SK-N-SH treated with all-trans-retinoic acid at 6 μM for 48 hours (cell line): Measurements from ENCODE around the gene OR5L1.

Source experiments
- ATAC-seq: fragments of 200-7000 bp; cut with Tn5 transposase; 3 replicates; pipeline ENCODE4 v1.9.1; 2020; ENCODE audit warnings: mild to moderate bottlenecking, moderate library complexity
- ARNTL ChIP-seq: fragments of 450-650 bp; formaldehyde crosslinking; IDR thresholded peaks from 2 replicates; pipeline ENCODE4 v1.5.0; 2020; ENCODE audit warnings: low read depth, mild to moderate bottlenecking, moderate library complexity, borderline replicate concordance
- CSDC2 ChIP-seq: fragments of 250-450 bp; sonication (Bioruptor Pico); IDR thresholded peaks from 2 replicates; pipeline ENCODE4 v1.5.0; 2020; ENCODE audit warnings: mild to moderate bottlenecking, moderate library complexity
- ESRRG ChIP-seq: fragments of 250-450 bp; sonication (Bioruptor Pico); IDR thresholded peaks from 2 replicates; pipeline ENCODE4 v1.6.1; 2021; ENCODE audit warnings: mild to moderate bottlenecking
- GLIS3 ChIP-seq: fragments of 250-450 bp; sonication (Bioruptor Pico); IDR thresholded peaks from 2 replicates; pipeline ENCODE4 v1.5.0; 2020; ENCODE audit warnings: mild to moderate bottlenecking, moderate library complexity
- ISL1 ChIP-seq: fragments of 250-450 bp; sonication (Bioruptor Pico); IDR thresholded peaks from 2 replicates; pipeline ENCODE4 v2.1.2; 2022; ENCODE audit warnings: mild to moderate bottlenecking, moderate library complexity
- OSR1 ChIP-seq: fragments of 250-450 bp; sonication (Bioruptor Pico); IDR thresholded peaks from 2 replicates; pipeline ENCODE4 v1.8.0; 2022; ENCODE audit warnings: moderate library complexity, mild to moderate bottlenecking, inconsistent platforms
- RARB ChIP-seq: fragments of 250-450 bp; sonication (Bioruptor Pico); IDR thresholded peaks from 2 replicates; pipeline ENCODE4 v1.8.0; 2021; ENCODE audit warnings: mild to moderate bottlenecking, moderate library complexity
- SNAI2 ChIP-seq: fragments of 250-450 bp; sonication (Bioruptor Pico); IDR thresholded peaks from 2 replicates; pipeline ENCODE4 v1.5.0; 2020; ENCODE audit warnings: mild to moderate bottlenecking, moderate library complexity
- TCF4 ChIP-seq: fragments of 250-450 bp; sonication (Bioruptor Pico); IDR thresholded peaks from 2 replicates; pipeline ENCODE4 v1.8.0; 2021; ENCODE audit warnings: mild to moderate bottlenecking, moderate library complexity, borderline replicate concordance
- TOX ChIP-seq: fragments of 250-450 bp; sonication (Bioruptor Pico); IDR thresholded peaks from 2 replicates; pipeline ENCODE4 v1.8.0; 2021; ENCODE audit warnings: mild to moderate bottlenecking, moderate library complexity, borderline replicate concordance
- ZFP30 ChIP-seq: fragments of 450-650 bp; formaldehyde crosslinking; IDR thresholded peaks from 2 replicates; pipeline ENCODE4 v1.5.0; 2022; ENCODE audit warnings: mild to moderate bottlenecking, moderate library complexity
- ZNF565 ChIP-seq: fragments of 450-650 bp; formaldehyde crosslinking; conservative IDR thresholded peaks from 2 replicates; pipeline ENCODE4 v1.5.0; 2020; ENCODE audit warnings: low read depth, mild to moderate bottlenecking, moderate library complexity
- ZNF70 ChIP-seq: fragments of 450-650 bp; formaldehyde crosslinking; IDR thresholded peaks from 2 replicates; pipeline ENCODE4 v1.5.0; 2020; ENCODE audit warnings: mild to moderate bottlenecking, moderate library complexity
- ZNF8 ChIP-seq: fragments of 450-650 bp; formaldehyde crosslinking; IDR thresholded peaks from 2 replicates; pipeline ENCODE4 v1.5.0; 2020; ENCODE audit warnings: mild to moderate bottlenecking, moderate library complexity
- TF ChIP-seq, protein P1 (sequence below): fragments of 250-450 bp; sonication (Bioruptor Pico); IDR thresholded peaks from 2 replicates; pipeline ENCODE4 v1.8.0; 2020; ENCODE audit warnings: mild to moderate bottlenecking, moderate library complexity, borderline replicate concordance
- TF ChIP-seq, protein P2 (sequence below): fragments of 250-450 bp; sonication (Bioruptor Pico); IDR thresholded peaks from 2 replicates; pipeline ENCODE4 v1.5.1; 2020; ENCODE audit warnings: low read depth, mild to moderate bottlenecking, moderate library complexity
- TF ChIP-seq, protein P3 (sequence below): fragments of 250-450 bp; sonication (Bioruptor Pico); IDR thresholded peaks from 2 replicates; pipeline ENCODE4 v1.5.0; 2020; ENCODE audit warnings: mild to moderate bottlenecking, moderate library complexity
- TF ChIP-seq, protein P4 (sequence below): fragments of 250-450 bp; sonication (Bioruptor Pico); IDR thresholded peaks from 2 replicates; pipeline ENCODE4 v1.5.1; 2021; ENCODE audit warnings: mild to moderate bottlenecking, moderate library complexity

The OR5L1 gene

DNA sequence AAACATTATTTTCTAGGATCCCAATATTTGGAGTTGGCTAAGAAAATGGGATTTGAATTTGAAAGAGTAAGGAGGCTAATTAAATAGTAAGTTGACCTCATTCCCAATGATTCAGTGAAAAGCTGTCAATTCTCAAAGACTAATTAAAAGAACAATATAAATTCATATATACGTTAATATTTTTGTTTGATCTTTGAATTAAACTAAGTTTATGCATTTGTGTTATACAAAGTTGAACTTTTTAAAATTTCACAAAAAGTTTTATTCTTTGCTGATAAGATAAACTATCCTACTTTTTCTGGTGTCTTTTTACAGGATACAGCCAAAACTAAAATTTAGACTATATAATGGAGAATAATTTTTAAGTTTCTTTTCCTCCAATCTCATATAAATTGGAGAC lies at the start of gene OR5L1:
TSS of gene OR5L1 (plus strand) at position 301 of the 400 bp plus-strand sequence. CDS start 100 bp downstream, outside the sequence.
- TF ChIP-seq, protein P1, sequence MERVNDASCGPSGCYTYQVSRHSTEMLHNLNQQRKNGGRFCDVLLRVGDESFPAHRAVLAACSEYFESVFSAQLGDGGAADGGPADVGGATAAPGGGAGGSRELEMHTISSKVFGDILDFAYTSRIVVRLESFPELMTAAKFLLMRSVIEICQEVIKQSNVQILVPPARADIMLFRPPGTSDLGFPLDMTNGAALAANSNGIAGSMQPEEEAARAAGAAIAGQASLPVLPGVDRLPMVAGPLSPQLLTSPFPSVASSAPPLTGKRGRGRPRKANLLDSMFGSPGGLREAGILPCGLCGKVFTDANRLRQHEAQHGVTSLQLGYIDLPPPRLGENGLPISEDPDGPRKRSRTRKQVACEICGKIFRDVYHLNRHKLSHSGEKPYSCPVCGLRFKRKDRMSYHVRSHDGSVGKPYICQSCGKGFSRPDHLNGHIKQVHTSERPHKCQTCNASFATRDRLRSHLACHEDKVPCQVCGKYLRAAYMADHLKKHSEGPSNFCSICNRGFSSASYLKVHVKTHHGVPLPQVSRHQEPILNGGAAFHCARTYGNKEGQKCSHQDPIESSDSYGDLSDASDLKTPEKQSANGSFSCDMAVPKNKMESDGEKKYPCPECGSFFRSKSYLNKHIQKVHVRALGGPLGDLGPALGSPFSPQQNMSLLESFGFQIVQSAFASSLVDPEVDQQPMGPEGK = no peak
- no peak for TF ChIP-seq RARB
- TF ChIP-seq, protein P2, sequence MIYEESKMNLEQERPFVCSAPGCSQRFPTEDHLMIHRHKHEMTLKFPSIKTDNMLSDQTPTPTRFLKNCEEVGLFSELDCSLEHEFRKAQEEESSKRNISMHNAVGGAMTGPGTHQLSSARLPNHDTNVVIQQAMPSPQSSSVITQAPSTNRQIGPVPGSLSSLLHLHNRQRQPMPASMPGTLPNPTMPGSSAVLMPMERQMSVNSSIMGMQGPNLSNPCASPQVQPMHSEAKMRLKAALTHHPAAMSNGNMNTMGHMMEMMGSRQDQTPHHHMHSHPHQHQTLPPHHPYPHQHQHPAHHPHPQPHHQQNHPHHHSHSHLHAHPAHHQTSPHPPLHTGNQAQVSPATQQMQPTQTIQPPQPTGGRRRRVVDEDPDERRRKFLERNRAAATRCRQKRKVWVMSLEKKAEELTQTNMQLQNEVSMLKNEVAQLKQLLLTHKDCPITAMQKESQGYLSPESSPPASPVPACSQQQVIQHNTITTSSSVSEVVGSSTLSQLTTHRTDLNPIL (CRISPR knock-in tag) = no peak
- TF ChIP-seq OSR1 (CRISPR knock-in tag) = no peak
- TF ChIP-seq, protein P3, sequence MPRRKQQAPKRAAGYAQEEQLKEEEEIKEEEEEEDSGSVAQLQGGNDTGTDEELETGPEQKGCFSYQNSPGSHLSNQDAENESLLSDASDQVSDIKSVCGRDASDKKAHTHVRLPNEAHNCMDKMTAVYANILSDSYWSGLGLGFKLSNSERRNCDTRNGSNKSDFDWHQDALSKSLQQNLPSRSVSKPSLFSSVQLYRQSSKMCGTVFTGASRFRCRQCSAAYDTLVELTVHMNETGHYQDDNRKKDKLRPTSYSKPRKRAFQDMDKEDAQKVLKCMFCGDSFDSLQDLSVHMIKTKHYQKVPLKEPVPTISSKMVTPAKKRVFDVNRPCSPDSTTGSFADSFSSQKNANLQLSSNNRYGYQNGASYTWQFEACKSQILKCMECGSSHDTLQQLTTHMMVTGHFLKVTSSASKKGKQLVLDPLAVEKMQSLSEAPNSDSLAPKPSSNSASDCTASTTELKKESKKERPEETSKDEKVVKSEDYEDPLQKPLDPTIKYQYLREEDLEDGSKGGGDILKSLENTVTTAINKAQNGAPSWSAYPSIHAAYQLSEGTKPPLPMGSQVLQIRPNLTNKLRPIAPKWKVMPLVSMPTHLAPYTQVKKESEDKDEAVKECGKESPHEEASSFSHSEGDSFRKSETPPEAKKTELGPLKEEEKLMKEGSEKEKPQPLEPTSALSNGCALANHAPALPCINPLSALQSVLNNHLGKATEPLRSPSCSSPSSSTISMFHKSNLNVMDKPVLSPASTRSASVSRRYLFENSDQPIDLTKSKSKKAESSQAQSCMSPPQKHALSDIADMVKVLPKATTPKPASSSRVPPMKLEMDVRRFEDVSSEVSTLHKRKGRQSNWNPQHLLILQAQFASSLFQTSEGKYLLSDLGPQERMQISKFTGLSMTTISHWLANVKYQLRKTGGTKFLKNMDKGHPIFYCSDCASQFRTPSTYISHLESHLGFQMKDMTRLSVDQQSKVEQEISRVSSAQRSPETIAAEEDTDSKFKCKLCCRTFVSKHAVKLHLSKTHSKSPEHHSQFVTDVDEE = no peak
- TF ChIP-seq SNAI2 (CRISPR knock-in tag) = no peak
- no peak for TF ChIP-seq ZFP30 (CRISPR knock-in tag)
- no peak for TF ChIP-seq ZNF565 (CRISPR knock-in tag)
- TF ChIP-seq TCF4 (CRISPR knock-in tag) = no peak

DNA sequence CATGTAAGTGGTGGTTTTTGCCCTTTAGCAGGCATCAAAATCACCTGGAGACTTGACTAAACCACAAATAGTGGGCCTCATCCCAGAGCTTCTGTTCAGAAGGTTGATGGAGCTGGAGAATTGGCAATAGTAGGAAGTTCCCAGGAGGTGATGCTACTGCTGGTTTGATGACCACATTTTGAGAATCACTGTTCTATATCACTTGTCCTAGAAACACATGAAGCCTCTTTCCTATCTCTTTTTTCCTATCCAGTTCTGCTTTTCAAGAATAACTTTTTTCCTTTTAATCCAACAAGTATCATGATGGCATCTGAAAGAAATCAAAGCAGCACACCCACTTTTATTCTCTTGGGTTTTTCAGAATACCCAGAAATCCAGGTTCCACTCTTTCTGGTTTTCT lies 38.0 kb upstream of the OR5L1 start, which contains the start of gene OR5D13:
TSS of gene OR5D13 (plus strand) at position 301 of the 400 bp plus-strand sequence. CDS start at position 301, 0 bp downstream.
- no peak for TF ChIP-seq ARNTL (CRISPR knock-in tag)
- TF ChIP-seq ZNF565 (CRISPR knock-in tag) = no peak
- TF ChIP-seq, protein P1 = no peak
- TF ChIP-seq ZNF70 (CRISPR knock-in tag) = no peak
- TF ChIP-seq ZFP30 (CRISPR knock-in tag) = no peak
- TF ChIP-seq, protein P4, sequence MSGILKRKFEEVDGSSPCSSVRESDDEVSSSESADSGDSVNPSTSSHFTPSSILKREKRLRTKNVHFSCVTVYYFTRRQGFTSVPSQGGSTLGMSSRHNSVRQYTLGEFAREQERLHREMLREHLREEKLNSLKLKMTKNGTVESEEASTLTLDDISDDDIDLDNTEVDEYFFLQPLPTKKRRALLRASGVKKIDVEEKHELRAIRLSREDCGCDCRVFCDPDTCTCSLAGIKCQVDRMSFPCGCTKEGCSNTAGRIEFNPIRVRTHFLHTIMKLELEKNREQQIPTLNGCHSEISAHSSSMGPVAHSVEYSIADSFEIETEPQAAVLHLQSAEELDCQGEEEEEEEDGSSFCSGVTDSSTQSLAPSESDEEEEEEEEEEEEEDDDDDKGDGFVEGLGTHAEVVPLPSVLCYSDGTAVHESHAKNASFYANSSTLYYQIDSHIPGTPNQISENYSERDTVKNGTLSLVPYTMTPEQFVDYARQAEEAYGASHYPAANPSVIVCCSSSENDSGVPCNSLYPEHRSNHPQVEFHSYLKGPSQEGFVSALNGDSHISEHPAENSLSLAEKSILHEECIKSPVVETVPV (CRISPR knock-in tag) = no peak
- no peak for TF ChIP-seq SNAI2 (CRISPR knock-in tag)
- no peak for TF ChIP-seq CSDC2 (CRISPR knock-in tag)
- no peak for TF ChIP-seq GLIS3 (CRISPR knock-in tag)
- TF ChIP-seq OSR1 (CRISPR knock-in tag) = no peak
- ATAC-seq = no peak

More for the DNA sequence above, at the start of gene OR5L1:
- no peak for ATAC-seq

DNA sequence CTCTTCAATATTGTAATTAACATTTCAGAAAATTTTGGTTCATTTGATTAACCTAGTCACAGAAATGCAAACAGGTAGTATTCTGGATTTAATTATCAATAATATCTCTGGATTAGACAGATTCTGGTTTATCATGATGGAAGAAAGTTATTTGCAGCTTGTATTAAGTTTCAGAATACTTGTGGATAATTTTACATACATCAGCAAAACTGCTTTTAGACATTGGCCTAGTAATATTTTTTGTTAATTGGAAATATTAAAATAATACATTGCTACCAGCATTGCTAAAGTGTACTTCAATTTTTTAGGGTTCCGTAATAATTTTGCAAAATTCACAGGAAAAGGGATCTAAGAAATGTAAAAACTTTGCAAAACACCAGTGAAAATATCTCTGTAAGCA lies 19.6 kb upstream of the OR5L1 start:
- TF ChIP-seq SNAI2 (CRISPR knock-in tag) = no peak
- TF ChIP-seq, all 23 proteins: peak for 0
- no peak for ATAC-seq

DNA sequence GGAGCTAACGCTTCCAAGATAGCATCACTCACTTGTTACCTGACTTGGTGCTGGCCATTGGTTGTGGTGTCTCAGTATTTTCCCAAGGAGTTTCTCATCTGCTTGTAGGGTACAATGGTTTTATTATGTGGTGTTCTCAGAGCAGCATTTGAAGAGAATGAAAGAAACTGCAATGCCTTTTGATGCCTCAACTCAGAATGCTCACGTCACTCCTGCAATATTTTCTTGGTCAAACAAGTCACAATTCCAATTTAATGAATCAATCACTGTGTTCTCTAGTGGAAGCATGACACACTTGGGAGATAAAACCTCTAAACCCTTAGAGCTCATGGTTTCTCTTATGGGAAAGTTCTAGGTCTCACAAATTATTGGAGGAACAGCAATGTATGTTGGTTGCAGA lies 17.8 kb upstream of the OR5L1 start:
- ATAC-seq = no peak
- TF ChIP-seq, protein P4 (CRISPR knock-in tag) = no peak
- TF ChIP-seq ARNTL (CRISPR knock-in tag) = no peak
- TF ChIP-seq TOX (CRISPR knock-in tag) = no peak
- no peak for TF ChIP-seq RARB
- no peak for TF ChIP-seq ZFP30 (CRISPR knock-in tag)
- no peak for TF ChIP-seq ESRRG (CRISPR knock-in tag)
- no peak for TF ChIP-seq ZNF8
- TF ChIP-seq ISL1 (CRISPR knock-in tag) = no peak
- no peak for TF ChIP-seq TCF4 (CRISPR knock-in tag)
